ENCODE data around the gene AJM1.
"Not testable (repeated sequence)": the region's sequence is repeated elsewhere in the genome, so short reads cannot be mapped to it uniquely, and the experiment has no call there.

Gene AJM1

DNA sequence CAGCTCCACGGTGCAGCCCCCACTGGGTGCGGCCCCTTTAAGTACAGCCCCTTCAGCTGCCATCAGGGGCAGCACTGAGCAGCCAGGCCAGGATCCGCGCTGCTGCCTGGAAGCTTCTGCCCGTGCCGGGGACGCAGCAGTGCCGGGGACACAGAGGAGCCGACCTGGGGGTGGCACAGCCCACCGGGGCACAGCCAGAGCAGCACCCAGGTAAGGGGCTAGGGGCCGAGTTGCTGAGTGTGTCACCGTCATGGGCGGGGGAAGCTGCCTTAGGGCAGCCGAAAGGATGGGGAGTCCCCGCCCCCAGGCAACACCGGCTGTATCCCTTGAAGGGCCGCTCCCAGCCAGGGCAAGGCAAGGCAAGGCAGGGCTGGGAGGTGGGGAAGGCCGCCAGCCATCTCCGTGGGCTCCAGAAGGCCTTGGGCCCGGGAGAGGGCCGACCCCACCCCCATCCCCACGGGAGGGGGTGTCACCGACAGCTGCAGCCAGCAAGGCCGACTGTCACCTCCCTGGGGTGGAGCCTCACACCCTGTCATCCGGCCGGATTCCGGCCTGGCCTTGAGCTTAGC, at the start of gene AJM1:
AJM1 (plus strand) TSS at position 99 of the 569 bp plus-strand sequence. CDS start 1,937 bp downstream, outside the sequence.
- not testable (repeated sequence) for H3K4me3 ChIP-seq (ENCODE audit: low read depth, low read length)

DNA sequence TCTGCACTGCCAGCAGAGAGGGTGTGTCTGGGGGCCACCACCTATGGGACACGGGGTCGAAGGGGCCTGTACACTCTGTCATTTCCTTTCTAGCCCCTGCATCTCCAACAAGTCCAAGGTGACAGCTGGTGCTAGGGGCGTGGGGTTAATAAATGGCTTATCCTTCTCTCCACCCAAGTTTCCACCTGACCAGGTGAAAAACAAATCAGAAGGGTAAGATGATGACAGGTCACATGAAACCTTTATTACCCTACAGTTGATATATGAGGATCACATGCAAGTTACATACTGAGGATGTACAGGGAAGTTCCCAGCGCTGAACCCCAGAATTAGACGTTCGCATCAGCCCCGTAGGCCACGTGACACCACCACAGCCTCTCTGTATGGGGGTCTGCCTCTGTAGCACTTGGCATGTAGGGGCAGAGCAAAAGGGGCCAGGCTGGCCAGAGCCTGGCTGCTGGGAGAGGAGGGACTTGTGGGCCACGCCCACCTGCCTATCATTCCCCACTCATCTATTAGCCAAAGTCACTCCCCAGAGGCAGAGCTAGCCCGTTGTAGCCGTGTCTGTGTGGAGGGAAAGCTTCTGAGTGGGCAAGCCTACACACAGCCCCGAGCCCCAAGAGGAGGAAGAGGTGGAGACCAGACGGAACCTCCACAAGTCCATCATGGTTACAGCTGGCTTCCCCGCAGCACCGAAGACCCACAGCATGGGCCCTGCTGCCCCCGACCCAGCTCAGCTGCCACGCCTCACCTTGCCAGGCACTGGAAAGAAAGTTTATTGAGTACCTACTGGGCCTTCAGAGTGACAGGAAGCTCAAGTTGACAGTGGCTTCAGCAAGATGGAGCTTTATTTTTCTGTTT, 49.0 kb upstream of the AJM1 start:
- no peak overlapping the region for H3K4me3 ChIP-seq (ENCODE audit: low read depth, low read length)

DNA sequence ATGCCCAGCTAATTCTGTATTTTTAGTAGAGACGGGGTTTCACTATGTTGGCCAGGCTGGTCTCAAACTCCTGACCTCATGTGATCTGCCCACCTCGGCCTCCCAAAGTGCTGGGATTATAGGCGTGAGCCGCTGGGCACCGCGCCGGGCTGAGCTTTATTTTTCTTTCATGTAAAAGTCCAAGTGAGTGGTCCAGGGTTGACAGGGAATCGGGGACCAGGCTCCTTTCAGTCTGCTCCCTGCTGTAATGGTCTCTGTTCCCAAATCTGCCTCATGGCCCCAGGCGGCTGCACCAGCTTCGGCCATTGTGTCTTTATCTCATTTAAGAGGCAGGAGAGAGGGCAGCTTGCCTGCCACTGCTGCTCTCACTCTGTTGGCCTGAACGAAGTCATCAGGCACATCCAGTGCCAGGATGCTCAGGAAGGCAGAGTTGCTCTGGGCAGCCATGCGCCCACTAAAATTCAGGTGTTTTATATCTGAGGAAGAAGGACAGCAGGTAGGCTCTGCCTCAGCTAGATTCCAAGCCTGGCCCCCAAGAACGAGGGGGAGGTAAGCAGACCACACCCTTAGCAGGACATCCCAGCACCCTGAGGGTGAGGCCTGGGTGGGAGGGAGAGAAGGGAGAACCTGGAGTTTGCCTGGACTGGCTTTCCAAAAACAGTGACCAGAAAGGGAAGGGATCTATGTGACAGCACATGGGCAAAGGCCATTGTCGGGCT, 47.8 kb upstream of the AJM1 start:
- no peak overlapping the region for H3K4me3 ChIP-seq (ENCODE audit: low read depth, low read length)

DNA sequence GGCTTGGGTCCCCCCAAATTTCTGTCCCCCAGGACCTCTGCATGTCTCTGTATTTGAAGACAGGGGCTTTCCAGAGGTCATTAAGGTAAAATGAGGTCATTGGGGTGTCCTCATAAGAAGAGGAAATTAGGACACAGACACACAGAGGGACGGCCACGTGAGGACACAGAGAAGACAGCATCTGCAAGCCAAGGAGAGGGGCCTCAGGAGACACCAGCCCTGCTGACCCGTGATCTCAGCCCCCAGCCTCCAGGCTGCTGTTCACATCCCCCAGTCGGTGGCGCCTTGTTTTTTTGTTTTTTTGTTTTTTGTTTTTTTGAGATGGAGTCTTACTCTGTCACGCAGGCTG, 47.3 kb upstream of the AJM1 start:
- no peak overlapping the region for H3K4me3 ChIP-seq (ENCODE audit: low read depth, low read length)

DNA sequence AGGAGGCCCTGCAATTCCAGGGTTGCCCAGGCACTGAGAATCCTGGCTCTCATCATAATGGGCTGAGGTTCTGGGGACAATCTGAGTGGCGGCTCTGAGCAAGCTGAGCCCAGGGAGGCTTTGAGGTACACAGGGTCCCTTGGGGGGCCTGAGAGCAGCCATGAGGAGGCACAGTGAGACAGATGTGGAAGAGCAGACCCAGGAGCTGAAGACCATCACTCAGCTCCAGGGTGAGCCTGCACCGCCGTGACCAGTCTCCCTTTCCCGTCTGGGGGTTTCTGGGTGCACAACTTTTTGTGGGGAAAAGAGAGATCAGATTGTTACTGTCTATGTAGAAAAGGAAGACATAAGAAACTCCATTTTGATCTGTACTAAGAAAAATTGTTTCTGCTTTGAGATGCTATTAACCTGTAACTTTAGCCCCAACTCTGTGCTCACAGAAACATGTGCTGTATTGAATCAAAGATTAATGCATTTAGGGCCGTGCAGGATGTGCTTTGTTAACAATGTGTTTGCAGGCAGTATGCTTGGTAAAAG, 46.0 kb upstream of the AJM1 start, which contains the start of gene CCDC183:
CCDC183 (plus strand) TSS at position 101 of the 537 bp plus-strand sequence; CDS start at position 161, 60 bp downstream.
- H3K4me3 ChIP-seq (ENCODE audit: low read depth, low read length), result no peak within 1 kb of the TSS

DNA sequence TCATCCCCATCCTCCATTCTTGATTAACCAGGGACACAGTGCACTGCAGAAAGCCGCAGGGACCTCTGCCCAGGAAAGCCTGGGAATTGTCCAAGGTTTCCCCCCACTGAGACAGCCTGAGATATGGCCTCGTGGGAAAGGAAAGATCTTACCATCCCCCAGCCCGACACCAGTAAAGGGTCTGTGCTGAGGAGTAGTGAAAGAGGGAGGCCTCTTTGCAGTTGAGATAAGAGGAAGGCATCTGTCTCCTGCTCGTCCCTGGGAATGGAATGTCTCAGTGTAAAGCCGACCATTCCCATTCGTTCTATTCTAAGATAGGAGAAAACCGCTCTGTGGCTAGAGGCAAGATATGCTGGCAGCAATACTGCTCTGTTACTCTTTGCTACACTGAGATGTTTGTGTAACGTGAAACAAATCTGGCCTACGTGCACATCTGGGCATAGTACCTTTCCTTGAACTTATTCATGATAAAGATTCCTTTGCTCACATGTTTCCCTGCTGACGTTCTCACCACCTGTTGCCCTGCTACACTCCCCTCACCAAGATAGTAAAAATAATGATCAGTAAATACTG, 45.4 kb upstream of the AJM1 start:
- H3K4me3 ChIP-seq (ENCODE audit: low read depth, low read length), result not testable (repeated sequence)

DNA sequence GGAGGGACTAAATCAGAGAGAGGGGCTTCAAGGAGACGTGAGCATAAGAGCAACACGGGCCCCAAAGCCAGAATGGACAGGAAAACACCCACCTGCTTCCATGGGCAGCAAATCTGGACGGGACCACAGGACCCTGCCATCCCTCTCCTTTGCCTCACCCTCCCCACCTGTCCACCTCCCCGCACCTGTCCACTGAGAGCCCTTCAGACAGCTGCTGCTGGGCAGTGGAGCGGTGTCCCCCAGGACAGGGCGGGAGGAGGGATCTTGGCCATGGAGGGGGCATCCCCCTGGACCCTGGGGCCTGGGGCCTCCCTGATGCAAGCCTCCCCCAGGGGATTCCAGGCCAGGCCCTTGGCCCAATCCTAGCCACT, 43.6 kb upstream of the AJM1 start:
- no peak overlapping the region for H3K4me3 ChIP-seq (ENCODE audit: low read depth, low read length)

DNA sequence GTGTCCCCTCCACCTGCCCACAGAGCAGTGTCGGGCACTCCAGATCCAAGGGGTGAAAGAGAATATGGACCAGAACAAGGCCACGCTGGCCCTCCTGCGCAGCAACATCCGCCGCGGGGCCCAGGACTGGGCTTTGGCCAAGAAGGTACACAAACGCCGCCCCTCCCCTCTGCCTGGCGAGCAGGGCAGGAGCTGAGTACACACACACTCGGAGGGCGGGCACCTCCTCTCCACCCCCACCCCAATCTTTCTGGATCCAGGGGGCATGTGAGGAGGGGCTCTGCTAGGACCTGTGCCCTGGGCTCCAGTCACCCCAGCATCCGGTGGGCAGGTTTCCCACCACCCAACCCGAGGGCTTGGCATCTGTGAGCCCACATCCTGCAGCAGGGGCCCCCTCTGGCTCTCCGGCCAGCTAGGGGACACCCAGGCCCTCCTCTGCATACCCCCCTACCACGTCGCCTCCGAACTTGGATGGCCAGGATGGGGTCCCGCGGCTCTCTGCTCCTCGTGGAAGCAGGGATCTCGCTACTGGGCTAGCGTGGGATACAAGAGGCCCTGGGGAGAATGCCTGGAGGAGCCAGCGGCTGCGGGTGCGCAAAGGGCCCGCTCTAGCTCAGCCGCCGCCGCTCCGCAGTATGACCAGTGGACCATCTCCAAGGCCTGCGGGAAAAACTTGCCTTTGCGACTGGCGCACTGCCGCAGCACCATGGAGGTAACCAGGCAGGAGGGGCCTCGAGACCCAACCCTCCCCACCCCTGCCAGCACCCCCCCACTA, 43.0 kb upstream of the AJM1 start:
- H3K4me3 ChIP-seq (ENCODE audit: low read depth, low read length), result peak overlapping the region; percentile 1

DNA sequence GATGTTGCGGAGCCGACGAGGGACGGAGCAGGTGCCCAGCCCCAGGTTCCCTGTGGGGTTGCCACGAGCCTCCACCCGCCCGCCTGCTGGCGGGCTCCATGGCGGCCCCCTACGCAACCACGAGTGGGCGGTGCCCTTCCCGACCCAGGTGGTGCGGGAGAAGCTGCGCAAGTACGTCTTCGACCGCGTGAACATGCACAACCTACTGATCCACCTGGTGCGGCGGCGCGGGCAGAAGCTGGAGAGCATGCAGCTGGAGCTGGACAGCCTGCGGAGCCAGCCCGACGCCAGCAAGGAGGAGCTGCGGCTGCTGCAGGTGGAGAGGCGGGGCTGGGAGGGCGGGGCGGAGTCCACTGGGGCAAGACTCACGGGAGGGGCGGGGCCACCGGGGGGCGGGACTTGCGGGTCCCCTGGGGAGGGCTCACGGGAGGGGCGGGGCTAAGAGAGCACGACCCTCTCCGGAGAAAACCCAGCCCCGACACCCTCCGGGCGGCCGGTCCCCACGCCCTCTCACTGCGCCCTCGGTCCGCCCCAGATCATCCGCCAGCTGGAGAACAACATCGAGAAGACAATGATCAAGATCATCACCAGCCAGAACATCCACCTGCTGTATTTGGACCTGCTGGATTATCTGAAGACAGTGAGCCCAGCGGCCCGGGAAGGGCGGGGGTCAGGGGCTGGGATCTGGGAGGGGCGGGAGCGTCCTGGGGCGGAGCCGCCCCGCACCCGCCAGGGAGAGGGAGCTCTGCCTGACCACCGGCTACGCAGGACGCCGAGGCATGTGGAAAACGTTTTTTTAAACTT, 42.2 kb upstream of the AJM1 start:
- peak overlapping the region; percentile 30 for H3K4me3 ChIP-seq (ENCODE audit: low read depth, low read length)

DNA sequence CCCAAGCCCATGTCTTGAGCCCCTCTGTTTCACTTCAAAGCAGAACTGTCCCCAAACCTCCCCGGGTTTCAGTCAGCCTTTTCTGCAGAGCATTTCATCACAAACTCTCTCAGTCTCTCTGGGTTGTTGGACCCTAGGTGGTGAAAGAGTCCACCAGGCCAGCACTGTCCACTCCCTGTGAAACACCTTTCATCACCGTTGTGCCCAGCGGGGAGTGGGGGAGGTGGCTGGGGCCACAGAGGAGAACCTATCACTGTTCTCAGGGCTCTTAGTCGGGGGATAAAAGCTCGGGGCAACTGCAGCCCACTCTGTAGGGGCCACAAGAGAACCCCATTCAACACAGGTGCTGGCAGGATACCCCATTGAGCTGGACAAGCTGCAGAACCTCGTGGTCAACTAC, 40.0 kb upstream of the AJM1 start:
- no peak overlapping the region for H3K4me3 ChIP-seq (ENCODE audit: low read depth, low read length)

DNA sequence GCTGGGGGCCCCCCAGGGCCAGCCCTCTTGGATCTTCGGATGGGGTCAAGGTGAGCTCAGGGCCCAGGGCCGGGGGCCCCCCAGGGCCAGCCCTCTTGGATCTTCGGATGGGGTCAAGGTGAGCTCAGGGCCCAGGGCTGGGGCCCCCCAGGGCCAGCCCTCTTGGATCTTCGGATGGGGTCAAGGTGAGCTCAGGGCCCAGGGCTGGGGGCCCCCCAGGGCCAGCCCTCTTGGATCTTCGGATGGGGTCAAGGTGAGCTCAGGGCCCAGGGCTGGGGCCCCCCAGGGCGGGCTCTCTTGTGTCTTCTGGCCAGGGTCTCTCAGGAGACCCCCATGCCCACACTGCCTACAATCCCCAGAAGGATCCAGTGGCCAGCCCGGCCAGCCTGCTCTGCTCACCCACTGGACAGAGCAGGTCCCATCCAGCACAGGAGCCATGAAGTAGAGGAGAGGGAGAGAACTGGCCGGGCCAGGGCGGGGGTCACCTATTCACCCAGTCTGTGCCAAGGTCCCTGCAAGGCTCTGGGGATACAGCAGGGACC, 39.2 kb upstream of the AJM1 start:
- not testable (repeated sequence) for H3K4me3 ChIP-seq (ENCODE audit: low read depth, low read length)

DNA sequence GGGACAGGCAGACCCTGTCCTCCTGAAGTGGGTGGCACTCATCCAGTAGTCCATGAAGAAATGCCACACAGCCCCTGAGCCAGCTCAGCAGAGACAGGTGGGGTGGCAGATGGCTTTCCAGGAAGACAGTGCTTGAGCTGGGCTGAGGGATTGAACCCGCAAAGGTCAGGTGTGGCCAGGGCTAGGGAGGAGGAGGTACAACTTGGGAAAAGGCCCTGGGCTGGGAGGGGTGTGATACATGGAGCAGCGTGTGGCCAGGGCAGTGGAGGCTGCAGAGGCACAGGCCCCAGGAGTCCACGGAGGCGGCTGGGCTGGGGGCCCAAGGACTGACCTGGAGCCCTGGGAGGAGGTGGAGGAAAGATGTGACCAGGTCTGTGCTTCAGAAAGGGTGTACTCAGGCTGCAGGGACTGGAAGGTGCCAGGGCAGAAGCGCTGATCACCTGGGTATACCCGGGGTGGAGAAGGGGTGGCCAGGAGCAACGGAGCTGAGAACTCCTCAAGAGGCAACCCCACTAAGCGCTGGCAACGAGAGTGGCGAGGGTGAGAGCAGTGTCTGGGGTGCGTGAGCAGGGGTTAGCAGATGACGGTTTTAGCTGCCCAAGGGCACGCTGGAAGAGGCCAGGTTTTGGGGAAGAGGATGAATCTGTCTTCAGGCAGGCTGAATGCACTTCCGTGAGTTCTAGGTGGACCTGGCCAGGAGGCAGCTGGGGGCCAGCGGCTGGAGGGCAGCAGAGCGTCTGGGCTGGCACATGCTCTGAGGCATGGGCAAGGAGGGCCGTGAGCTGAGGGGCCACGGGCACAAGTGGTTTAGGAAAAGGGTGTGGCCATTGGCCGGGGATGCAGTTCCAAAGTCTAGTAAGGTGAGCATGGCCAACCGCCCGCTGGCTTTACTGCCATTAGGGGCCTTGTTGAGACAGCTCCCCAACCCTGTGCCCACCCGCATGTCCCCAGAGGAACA, 38.4 kb upstream of the AJM1 start:
- H3K4me3 ChIP-seq (ENCODE audit: low read depth, low read length), result no peak overlapping the region

DNA sequence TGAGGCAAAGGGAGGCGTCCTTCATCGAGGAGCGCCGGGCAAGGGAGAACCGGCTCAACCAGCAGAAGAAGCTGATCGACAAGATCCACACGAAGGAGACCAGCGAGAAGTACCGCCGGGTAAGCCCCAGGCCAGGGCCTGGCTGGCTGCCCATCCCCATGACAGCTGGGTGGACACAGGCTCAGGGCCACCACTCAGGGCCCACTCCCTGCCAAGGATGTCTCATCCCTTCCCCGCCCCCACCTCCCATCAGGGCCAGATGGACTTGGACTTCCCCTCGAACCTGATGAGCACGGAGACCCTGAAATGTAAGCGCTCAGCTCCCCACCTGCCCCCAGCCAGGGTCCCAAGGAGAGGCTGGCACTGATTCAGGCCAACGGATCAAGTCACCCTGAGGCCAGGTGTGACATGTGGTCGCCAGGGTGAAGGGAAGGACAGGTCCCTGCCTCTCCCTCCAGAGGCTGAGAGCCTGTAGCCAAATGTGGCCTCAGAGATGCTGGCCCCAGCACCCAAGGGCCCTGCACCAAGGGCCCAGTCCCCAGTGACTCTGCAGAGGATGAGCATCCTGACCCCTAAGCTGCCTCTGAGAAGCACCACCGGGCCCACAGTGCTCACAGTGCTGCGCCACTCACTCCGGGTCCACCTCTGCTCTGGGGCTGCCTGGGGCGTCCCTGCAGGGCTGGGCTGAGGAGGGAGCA, 37.6 kb upstream of the AJM1 start:
- no peak overlapping the region for H3K4me3 ChIP-seq (ENCODE audit: low read depth, low read length)

DNA sequence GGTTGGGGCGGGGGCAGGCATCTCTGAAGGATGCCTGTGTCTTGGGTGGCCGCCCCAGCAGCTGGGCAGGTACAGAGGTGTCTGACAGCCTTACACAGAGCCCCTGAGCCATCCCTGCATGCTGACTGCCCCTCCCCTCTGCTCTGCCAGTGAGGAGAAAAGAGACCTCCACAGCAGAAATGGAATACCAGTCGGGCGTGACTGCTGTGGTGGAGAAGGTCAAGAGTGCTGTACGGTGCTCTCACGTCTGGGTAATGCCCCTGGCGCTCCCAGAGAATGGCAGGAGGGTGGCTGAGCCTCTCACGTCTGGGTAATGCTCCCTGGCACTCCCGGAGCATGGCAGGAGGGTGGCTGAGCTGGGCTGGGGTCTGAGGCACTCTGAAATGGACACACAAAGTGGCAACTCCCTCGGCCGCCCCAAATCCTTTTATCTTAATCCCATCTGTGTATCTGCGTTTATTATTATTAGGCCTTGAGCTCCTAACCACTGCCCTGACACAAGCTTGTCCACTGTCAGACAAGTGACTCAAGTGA, 37.0 kb upstream of the AJM1 start:
- H3K4me3 ChIP-seq (ENCODE audit: low read depth, low read length), result no peak overlapping the region

DNA sequence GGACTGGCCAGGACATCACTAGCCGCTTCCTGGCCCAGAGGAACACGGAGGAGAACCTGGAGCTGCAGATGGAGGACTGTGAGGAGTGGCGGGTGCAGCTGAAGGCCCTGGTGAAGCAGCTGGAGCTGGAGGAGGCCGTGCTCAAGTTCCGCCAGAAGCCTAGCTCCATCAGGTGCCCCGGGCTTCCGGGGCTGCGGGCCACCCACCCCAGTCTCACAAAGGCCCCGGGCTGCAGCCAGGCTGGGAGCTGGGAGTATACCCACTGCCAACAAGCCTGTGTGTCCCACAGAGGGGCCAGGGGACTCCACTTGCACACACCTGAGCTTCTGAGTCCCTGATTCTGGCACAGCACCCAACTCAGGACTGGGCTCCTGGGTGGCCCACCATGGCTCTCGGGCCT, 36.2 kb upstream of the AJM1 start:
- H3K4me3 ChIP-seq (ENCODE audit: low read depth, low read length), result no peak overlapping the region

DNA sequence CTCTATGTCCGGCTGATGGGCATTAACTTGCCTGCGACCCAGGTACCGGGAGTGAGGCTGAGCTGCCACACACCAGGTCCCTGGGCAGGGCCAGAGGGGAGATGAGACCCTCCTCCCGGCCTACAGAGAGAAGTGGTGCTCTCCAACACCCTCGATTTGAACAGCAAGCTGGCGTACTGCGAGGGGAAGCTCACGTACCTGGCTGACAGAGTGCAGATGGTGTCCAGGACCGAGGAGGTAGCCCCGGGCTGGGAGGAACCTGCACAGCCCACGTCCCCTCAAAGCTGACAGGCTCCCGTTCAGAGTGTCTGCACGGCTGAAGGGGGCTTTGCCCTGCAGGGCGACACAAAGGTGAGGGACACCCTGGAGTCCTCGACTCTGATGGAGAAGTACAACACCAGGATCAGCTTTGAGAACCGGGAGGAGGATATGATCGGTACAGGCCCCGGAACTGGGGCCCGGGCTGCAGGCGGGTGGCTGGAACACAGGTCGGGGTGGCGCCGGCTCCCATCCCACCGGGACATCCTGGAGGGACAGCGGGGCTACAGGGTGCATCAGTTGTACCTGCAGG, 35.6 kb upstream of the AJM1 start:
- H3K4me3 ChIP-seq (ENCODE audit: low read depth, low read length), result peak overlapping the region; percentile 86
